Stimulated activated CD4-positive, alpha-beta T cell treated with anti-CD3 and anti-CD28 coated beads, Interleukin-12 subunit alpha, Interleukin-12 subunit beta, amount 100 ng/mL, for 24 hours (primary cell): ENCODE results near the gene FOXF1.

Experiments used
- DNase-seq, 2 experiments: peaks; one replicate each; pipeline ENCODE4 v3.0.0-alpha.2; 2020; ENCODE audit warnings: low read depth in 2 of 2

FOXF1 gene

GRCh38 chr16:86516623-86517003, 6.3 kb downstream of the FOXF1 start:
- DNase-seq: no peak

DNA sequence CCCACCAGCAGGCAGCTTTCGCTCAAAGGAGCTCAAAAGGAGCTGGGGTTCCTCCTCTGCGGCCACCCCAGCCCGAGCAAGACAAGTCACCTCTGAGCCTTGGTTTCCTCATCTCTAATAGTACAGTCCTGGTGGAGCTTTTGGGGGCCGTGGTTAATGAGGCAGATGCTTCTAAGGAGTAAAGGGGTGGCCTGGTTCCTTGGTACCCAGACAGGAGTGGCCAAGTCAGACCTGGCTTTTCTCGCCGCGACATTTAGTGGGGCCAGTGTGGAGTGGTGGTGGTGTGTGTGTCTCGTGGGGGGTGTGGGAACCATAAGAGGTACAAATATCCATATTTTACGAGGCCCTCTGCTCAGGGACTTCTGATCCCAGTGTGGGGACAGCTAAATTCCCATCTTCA, 6.7 kb downstream of the FOXF1 start:
- no peak for DNase-seq

GRCh38 chr16:86517652-86518258, 7.4 kb downstream of the FOXF1 start:
- no peak for DNase-seq

DNA sequence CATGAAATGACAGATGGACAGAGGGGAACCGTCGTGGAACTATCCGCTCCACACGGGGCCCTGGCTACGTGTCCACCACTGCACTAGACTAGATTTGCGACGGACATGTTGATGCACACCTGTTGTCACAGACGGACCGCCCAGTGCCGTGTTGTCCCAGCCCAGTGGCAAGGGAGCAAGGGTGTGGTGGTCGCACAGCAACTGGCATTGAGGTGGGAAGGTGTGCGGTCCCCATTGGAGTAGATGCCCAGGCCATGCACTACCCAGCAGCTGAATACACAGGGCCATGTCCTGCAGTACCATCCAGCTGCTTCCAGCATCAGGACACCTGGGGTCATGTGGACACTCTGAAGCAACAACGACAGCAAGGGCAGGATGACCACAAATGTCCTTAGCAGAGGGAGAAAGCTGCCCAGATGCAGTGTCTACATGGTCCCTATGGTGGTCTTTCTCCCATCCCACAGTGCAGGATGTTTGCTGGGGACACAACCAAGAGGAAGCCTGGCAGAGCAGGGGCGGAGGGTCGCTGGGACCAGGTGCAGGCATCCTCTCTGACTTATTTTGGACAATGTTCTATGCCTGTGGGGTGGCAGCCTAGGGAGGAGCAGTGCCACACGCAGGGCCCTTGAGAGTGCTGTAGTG, 8.8 kb downstream of the FOXF1 start:
- no peak for DNase-seq

DNA sequence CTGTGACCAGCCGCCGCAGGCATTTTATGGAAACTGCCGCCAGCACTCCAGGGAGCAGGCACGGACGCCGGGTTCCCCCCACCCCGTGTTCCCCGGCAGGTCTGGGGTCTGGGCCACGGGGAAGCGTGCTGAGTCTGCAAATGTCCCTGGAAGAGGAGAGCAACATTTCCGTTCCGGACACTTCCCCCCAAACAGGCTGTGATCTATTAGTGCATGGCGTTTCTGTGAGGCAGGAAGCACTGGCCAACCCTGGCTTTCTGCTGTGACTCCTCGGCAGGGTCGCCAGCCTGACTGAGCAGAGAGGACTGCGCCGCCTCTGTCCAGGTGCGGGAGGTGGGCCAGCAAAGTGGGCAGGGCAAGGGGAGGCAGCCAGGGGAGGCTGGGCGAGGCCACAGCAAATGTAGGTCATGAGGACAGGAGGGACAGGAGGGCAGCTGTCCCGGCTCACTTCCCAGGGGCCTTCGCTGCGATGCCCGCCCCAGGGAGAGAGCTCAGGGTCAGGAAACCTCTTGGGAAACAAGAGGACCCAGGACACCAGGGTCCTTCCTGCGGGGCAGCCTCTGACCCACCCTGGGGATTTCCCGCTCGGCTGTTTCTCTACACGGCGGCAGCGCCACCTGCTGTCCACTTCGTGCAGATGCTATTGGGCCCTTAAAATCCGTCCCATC, 9.5 kb downstream of the FOXF1 start:
- peak; percentile 24 to 51 for DNase-seq

GRCh38 chr16:86520317-86521210, 10.2 kb downstream of the FOXF1 start:
- no peak for DNase-seq

DNA sequence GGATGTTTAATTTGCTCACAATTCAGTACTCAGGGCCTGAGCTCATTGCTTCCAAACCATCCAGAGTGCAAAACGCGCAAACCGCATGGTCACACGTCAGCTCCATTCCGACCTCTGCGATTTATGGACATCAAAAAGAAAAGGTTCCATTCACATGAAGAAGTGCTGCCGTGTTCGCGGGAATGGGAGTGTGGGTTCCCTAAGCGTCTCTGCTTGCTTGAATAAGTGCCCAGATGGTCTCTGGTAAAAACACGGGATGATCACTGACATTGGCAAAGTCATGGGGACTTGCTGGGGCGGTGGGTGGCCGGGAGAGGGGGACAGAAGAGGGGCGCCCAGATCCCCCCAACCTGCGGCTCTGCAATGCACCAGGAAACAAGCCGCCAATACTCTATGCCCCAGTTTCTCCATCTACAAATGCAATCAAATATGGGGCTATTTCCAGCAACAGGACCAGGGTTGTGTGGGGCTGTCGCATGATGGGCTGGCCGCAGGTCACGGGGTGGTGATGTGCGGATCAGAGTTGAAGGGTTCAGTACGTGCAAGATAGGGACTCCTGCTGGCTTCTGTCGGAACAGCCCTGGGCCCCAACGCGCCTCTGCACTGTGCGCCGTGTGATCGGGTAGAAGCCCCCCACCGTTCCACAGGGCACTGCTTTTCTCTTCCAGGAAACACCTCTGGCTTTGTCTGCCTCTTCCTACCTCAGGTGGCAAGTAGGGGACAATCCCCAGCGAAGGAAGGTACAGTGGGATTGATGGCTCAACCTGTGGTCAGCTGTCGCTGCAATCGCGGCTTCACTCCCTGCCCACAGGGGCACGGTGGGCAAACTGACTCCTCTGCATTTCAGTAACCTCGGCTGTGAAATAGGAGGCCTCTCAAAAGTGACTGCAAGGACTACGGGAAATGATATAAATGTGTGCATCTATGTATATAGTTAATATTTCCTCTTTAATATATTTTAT, 11.2 kb downstream of the FOXF1 start:
- DNase-seq: no peak

DNA sequence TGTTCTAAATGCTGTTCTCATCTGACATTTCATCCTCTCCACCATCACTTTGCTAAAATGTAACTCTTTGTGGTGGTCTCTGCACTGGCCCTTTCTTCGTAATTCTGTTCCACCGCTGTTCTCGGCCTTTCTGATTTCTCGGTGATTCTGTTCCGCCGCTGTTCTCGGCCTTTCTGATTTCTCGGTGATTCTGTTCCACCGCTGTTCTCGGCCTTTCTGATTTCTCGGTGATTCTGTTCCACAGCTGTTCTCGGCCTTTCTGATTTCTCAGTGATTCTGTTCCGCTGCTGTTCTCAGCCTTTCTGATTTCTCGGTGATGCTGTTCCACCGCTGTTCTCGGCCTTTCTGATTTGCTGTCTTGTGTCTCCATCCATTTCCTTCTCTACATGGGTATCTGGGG, 12.3 kb downstream of the FOXF1 start:
- no peak for DNase-seq

DNA sequence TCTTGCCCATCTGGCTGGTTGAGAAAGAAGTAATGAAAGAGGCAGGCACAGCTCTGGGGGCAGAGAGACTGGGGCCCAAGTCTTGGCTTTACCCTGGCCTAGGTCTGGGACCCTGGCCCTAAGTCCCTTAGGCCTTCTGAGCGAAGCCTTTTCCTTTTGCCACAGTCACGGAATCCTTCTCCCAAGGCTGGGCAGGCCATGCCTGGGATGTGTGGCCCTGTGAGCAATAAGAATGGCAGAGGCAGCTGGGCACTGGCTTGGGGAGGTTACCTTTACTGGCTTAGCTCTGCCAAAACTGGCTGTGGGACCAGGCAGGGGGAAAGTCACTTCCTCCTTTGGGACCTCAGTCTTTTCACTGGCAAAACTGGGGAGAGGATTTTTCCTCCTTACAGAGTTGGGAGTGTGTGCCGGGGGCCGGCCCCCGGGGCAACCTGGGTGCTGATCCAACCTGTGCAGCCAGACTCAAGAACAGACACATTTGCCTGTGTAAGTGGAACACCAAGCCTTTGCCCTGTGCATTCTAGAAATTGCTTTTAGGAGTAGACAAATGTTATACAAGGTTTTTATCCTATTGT, 12.9 kb downstream of the FOXF1 start:
- no peak for DNase-seq

- DNase-seq: no peak
Observed at GRCh38 chr16:86524029-86524428, 13.7 kb downstream of the FOXF1 start.

- DNase-seq: no peak
Observed at GRCh38 chr16:86525696-86526095, 15.4 kb downstream of the FOXF1 start.

- no peak for DNase-seq
Observed at GRCh38 chr16:86527366-86527765, 17.0 kb downstream of the FOXF1 start.

- no peak for DNase-seq
Observed at GRCh38 chr16:86528061-86528929, 18.0 kb downstream of the FOXF1 start.

- DNase-seq: no peak
Observed at GRCh38 chr16:86529160-86529559, 18.8 kb downstream of the FOXF1 start.

- DNase-seq: no peak
Observed at GRCh38 chr16:86530251-86531190, 20.2 kb downstream of the FOXF1 start.

GRCh38 chr16:86531191-86531545, 20.8 kb downstream of the FOXF1 start:
- no peak for DNase-seq

- no peak for DNase-seq
Observed at GRCh38 chr16:86531641-86532525, 21.6 kb downstream of the FOXF1 start.

DNA sequence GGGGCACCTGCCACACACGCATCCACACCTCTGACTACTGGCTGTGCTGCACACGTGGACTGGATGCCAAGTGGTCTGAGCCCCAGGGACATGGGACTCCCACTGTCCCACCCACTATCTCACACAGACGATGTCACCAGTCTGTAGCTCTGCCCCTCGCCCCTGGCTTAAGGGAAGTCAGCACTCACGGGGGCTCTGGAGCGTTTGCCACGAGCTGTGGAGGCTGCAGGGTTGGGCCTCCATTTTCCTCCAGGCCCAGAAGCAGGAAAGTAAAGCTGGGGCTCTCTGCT, 22.1 kb downstream of the FOXF1 start:
- no peak for DNase-seq
